Activated B cell treated with CpG ODN at 0.5 μM for 24 hours (primary cell): ENCODE measurements around the gene SPAG9. TPM values are rescaled to one million over a fixed set of nuclear protein-coding genes. Genes with fewer than 3 reads are reported as not detected.

Source experiments
- ATAC-seq: fragments of 200-7000 bp; cut with Tn5 transposase; one replicate; pipeline ENCODE4 v1.10.0; 2021; ENCODE audit warnings: low read depth, mild to moderate bottlenecking, moderate library complexity
- CTCF ChIA-PET: fragments of 350-600 bp; sonication (Branson Sonifier 250); formaldehyde crosslinking; loops from one replicate; lab custom pipeline; 2021; ENCODE audit warnings: antibody characterized with exemption; lab: Charles Lee
- POLR2A ChIA-PET: fragments of 350-600 bp; sonication (Branson Sonifier 250); formaldehyde crosslinking; loops from one replicate; lab custom pipeline; 2021; ENCODE audit warnings: antibody characterized with exemption; lab: Charles Lee
- DNase-seq: peaks from one replicate; pipeline ENCODE4 v3.0.0; 2022
- H3K27ac Mint-ChIP-seq: one replicate; pipeline ENCODE4 v1.8.0; 2020; ENCODE audit warnings: mixed read lengths
- H3K27me3 Mint-ChIP-seq: one replicate; pipeline ENCODE4 v1.8.0; 2021; ENCODE audit warnings: mixed read lengths
- H3K36me3 Mint-ChIP-seq: one replicate; pipeline ENCODE4 v1.8.0; 2021; ENCODE audit warnings: low read depth, mixed read lengths
- H3K4me1 Mint-ChIP-seq: one replicate; pipeline ENCODE4 v1.8.0; 2021; ENCODE audit warnings: mixed read lengths
- H3K4me3 Mint-ChIP-seq: one replicate; pipeline ENCODE4 v1.8.0; 2020; ENCODE audit warnings: mild to moderate bottlenecking, mixed read lengths
- H3K9me3 Mint-ChIP-seq: one replicate; pipeline ENCODE4 v1.8.0; 2020; ENCODE audit warnings: mixed read lengths
- CTCF ChIP-seq: fragments of 200-600 bp; IDR thresholded peaks from one replicate; pipeline ENCODE4 v1.8.0; 2022; ENCODE audit warnings: antibody characterized with exemption, mild to moderate bottlenecking
- intact Hi-C: fragments of 100-400 bp; cut with micrococcal nuclease; formaldehyde crosslinking; loops from one replicate; pipeline ENCODE4 v1.15.1; 2024
- total RNA-seq: library from RNA; stranded (reverse); gene quantifications from 2 replicates; pipeline ENCODE4 v1.2.3, GENCODE V29; 2022

Gene SPAG9
- total RNA-seq, 1 donor from 2014 or later, result 49.3 TPM

- ATAC-seq (peak; percentile 16), DNase-seq (peak; percentile 58)
- TF ChIP-seq CTCF, result no peak
- H3K27ac Mint-ChIP-seq, result peak overlapping the region; percentile 99
- H3K27me3 Mint-ChIP-seq, result no peaks in the 10 kb centered on the region
- H3K4me3 Mint-ChIP-seq, result peak overlapping the region; percentile 94
- CTCF ChIA-PET, result interaction anchor here (1.8 to 3.3 kb wide), 3 partner anchors 31 to 120 kb away, joined by 4 to 15 read pairs (median 5); partner anchors contain the start of gene NME1
- H3K4me1 Mint-ChIP-seq, result peaks cover 48% of the 10 kb centered on the region
- POLR2A ChIA-PET, result interaction anchor here (1.0 to 3.0 kb wide), 6 partner anchors 10 to 255 kb away, joined by 4 to 27 read pairs (median 10); partner anchors contain the start of genes NME1, NME2 and TOB1
- intact Hi-C loops, result loop anchor here (1.0 to 5.0 kb wide), 4 partner anchors 31 to 415 kb away; partner anchors contain the start of genes ANKRD40, MBTD1, NME1 and UTP18
- peaks cover 11% of the 10 kb centered on the region for H3K36me3 Mint-ChIP-seq
- no peaks in the 10 kb centered on the region for H3K9me3 Mint-ChIP-seq
Measured at GRCh38 chr17:51121620-51122472, 1.2 kb upstream of the SPAG9 start.

GRCh38 chr17:51120357-51120738 is 320 bp downstream of the SPAG9 start:
- Mint-ChIP-seq H3K27ac (peak overlapping the region; percentile 90), H3K9me3 (no peaks in the 10 kb centered on the region), H3K36me3 (peaks cover 11% of the 10 kb centered on the region), H3K4me3 (peak overlapping the region; percentile 94), H3K4me1 (peaks cover 61% of the 10 kb centered on the region), H3K27me3 (no peaks in the 10 kb centered on the region)
- DNase-seq (no peak), ATAC-seq (peak; percentile 23)
- CTCF ChIA-PET, result interaction anchor here (0.6 to 3.3 kb wide), 3 partner anchors 33 to 121 kb away, joined by 3 to 15 read pairs (median 4); partner anchors contain the start of gene NME1
- intact Hi-C loops, result loop anchor here (1.0 to 5.0 kb wide), 6 partner anchors 46 to 413 kb away; partner anchors contain the start of genes ANKRD40, MBTD1, NME2 and TOB1
- no peak for TF ChIP-seq CTCF
- POLR2A ChIA-PET, result interaction anchor here (0.7 to 3.0 kb wide), 12 partner anchors 33 to 254 kb away, joined by 3 to 27 read pairs (median 4); partner anchors contain the start of genes NME1, NME2 and TOB1

GRCh38 chr17:51119415-51120356 is 982 bp downstream of the SPAG9 start:
- POLR2A ChIA-PET, result interaction anchor here (0.7 to 3.0 kb wide), 13 partner anchors 33 to 253 kb away, joined by 3 to 27 read pairs (median 5); partner anchors contain the start of genes NME1, NME2 and TOB1
- intact Hi-C loops, result loop anchor here (1.0 to 5.0 kb wide), 6 partner anchors 47 to 412 kb away; partner anchors contain the start of genes ANKRD40, MBTD1, NME2 and TOB1
- ATAC-seq, result peak; percentile 9

More at GRCh38 chr17:51119415-51120356, 982 bp downstream of the SPAG9 start:
- Mint-ChIP-seq H3K9me3 (no peaks in the 10 kb centered on the region), H3K36me3 (peaks cover 11% of the 10 kb centered on the region), H3K27me3 (no peaks in the 10 kb centered on the region), H3K4me1 (peaks cover 65% of the 10 kb centered on the region), H3K4me3 (peak overlapping the region; percentile 94), H3K27ac (peak overlapping the region; percentile 90)
- no peak for TF ChIP-seq CTCF
- CTCF ChIA-PET, result interaction anchor here (0.6 to 3.3 kb wide), 3 partner anchors 33 to 121 kb away, joined by 3 to 15 read pairs (median 3); partner anchors contain the start of gene NME1
- DNase-seq, result peak; percentile 49
